ENCODE measurements around the gene OSTF1. TPM values are rescaled to one million over a fixed set of nuclear protein-coding genes. Genes with fewer than 3 reads are reported as not detected.

The OSTF1 gene
- total RNA-seq, 4 donors from 2014 or later = 0.60 to 37.8 (median 19.0) TPM

DNA sequence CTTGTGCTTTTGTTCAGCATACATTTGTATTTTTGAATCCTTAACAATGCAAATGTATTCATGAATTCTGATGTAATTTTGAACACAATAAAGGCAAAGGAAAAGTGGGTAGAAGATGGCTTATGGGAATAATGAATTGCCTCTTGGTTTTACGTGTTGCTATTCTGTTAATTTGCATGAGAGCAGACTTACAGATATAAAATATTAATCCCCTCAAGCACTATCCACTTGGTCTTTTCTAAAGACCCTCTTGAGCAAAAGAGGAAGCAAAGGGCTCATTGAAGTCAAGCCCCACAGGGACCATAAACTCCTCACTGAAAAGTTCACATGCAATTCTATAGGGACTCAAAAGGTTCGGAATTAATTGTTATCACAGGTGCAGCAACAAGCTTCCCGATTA is 51.9 kb downstream of the OSTF1 start:
- no peaks in the 10 kb centered on the region for H3K27me3 ChIP-seq
- H3K27ac ChIP-seq = no peak overlapping the region
- in situ Hi-C loops (cut with MboI; ENCODE audit: low pct_ligation_motif_present in 1 of 4, low pct_unique_long_range_greater_than_20kb in 1 of 4, low sequenced_read_pairs in 3 of 4) (no loop called here), intact Hi-C loops (cut with DNase I; ENCODE audit: low total_unique reads) (no loop called here)
- TF ChIP-seq POLR2AphosphoS5 (IDR thresholded peaks at IDR 0.05) (no peak), POLR2A (IDR thresholded peaks at IDR 0.05) (no peak), EP300 (IDR thresholded peaks at IDR 0.05; ENCODE audit: low read depth) (no peak)
- TF ChIP-seq, protein P1, sequence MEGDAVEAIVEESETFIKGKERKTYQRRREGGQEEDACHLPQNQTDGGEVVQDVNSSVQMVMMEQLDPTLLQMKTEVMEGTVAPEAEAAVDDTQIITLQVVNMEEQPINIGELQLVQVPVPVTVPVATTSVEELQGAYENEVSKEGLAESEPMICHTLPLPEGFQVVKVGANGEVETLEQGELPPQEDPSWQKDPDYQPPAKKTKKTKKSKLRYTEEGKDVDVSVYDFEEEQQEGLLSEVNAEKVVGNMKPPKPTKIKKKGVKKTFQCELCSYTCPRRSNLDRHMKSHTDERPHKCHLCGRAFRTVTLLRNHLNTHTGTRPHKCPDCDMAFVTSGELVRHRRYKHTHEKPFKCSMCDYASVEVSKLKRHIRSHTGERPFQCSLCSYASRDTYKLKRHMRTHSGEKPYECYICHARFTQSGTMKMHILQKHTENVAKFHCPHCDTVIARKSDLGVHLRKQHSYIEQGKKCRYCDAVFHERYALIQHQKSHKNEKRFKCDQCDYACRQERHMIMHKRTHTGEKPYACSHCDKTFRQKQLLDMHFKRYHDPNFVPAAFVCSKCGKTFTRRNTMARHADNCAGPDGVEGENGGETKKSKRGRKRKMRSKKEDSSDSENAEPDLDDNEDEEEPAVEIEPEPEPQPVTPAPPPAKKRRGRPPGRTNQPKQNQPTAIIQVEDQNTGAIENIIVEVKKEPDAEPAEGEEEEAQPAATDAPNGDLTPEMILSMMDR (IDR thresholded peaks at IDR 0.05) = no peak
- no peak for DNase-seq
- peaks cover 0 to 9% of the 10 kb centered on the region in 2 donors for H3K9me3 ChIP-seq
- peaks cover 0 to 48% (median 17%) of the 10 kb centered on the region in 4 donors for H3K36me3 ChIP-seq
- H3K4me1 ChIP-seq = no peaks in the 10 kb centered on the region
- 90 to 91% methylated on average over 3 of the region's 3 CpGs for WGBS, 2 donors (ENCODE audit: low coverage in 1 of 2)
- no peak overlapping the region for H3K4me3 ChIP-seq

DNA sequence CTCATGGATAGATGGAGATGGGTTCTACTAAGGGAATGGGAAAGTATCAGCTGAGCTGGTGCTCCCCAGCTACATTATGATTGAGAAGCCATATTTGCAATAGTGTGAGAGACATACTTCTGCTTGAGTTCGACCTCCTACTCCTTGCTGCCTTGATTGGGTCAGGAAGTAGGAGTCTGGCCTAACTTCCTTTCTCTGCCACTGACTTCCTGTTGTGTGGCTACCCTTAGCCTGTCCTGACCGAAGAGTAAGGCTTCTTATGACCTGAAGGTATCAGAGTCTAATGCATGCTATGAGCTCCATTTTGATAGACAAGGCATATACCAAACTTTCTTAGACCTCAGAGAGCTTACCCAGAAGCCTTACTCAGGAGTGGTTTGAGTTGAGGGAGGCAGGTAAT is 53.9 kb downstream of the OSTF1 start:
- intact Hi-C loops (cut with DNase I; ENCODE audit: low total_unique reads) = no loop called here
- no peak overlapping the region for H3K27ac ChIP-seq
- in situ Hi-C loops (cut with MboI; ENCODE audit: low pct_ligation_motif_present in 1 of 4, low pct_unique_long_range_greater_than_20kb in 1 of 4, low sequenced_read_pairs in 3 of 4) = no loop called here
- TF ChIP-seq POLR2AphosphoS5 (IDR thresholded peaks at IDR 0.05) (no peak), POLR2A (IDR thresholded peaks at IDR 0.05) (no peak), EP300 (IDR thresholded peaks at IDR 0.05; ENCODE audit: low read depth) (no peak)
- TF ChIP-seq, protein P1 (IDR thresholded peaks at IDR 0.05) = no peak
- DNase-seq = no peak
- no peak overlapping the region for H3K4me3 ChIP-seq
- peaks cover 0 to 51% (median 18%) of the 10 kb centered on the region in 4 donors for H3K36me3 ChIP-seq
- H3K4me1 ChIP-seq = no peaks in the 10 kb centered on the region
- WGBS, 2 donors (ENCODE audit: low coverage in 1 of 2) = 60 to 66% methylated on average over 1 to 2 of the region's 2 CpGs
- peaks cover 0 to 9% of the 10 kb centered on the region in 2 donors for H3K9me3 ChIP-seq
- H3K27me3 ChIP-seq = no peaks in the 10 kb centered on the region

DNA sequence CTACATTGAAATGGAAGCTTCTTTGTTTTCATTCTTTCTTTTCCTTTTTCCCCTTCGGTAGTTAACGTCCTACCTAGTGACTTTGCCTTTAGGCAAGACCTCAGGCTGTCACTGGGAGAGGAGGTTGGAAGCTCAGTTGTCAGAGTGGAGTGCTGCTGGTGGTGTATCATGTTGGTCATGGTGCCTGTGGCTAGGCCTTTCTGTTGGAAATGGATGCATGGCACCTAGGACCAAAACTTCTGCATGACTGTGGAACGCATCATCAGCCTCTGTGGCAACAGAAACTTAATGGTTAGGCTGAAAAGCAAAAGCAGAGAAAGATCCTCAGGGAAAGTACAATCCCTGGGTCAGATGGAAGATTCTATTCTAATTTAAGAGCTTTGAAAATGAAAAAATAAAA is 57.9 kb downstream of the OSTF1 start:
- intact Hi-C loops (cut with DNase I; ENCODE audit: low total_unique reads) = no loop called here
- DNase-seq = no peak

DNA sequence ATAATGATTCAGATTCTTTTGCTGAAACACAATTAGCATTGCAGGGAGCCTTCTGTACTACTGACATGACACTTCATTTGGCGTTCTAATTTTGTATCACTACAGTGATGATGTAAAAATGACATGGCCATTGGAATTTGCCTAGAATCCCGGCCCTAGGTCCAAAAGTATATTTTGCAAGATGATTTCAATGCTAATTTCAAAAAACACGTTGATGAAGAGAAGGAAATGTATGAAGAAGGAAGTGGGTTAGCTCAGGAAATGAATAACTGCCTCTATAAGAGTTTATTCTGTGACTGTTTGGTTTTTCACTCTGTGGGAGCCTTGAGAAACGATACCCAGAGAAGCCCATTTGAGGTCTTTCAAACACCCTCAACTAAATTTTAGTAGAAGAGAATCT is 59.3 kb downstream of the OSTF1 start:
- TF ChIP-seq EP300 (IDR thresholded peaks at IDR 0.05; ENCODE audit: low read depth) (no peak), POLR2AphosphoS5 (IDR thresholded peaks at IDR 0.05) (no peak)
- Histone ChIP-seq H3K4me3 (no peak overlapping the region), H3K9me3 (peaks cover 0 to 9% of the 10 kb centered on the region in 2 donors), H3K27ac (peak overlapping the region; percentile 23 to 43 (median 37)), H3K27me3 (no peaks in the 10 kb centered on the region), H3K4me1 (peaks cover 0 to 8% (median 0%) of the 10 kb centered on the region in 4 donors), H3K36me3 (peaks cover 0 to 31% (median 12%) of the 10 kb centered on the region in 4 donors)
- intact Hi-C loops (cut with DNase I; ENCODE audit: low total_unique reads) (no loop called here), in situ Hi-C loops (cut with MboI; ENCODE audit: low pct_ligation_motif_present in 1 of 4, low pct_unique_long_range_greater_than_20kb in 1 of 4, low sequenced_read_pairs in 3 of 4) (no loop called here)
- no peak for DNase-seq
- WGBS, 2 donors (ENCODE audit: low coverage in 1 of 2) = 54 to 58% methylated on average over 4 of the region's 4 CpGs

More for the DNA sequence above, 57.9 kb downstream of the OSTF1 start:
- H3K4me3 ChIP-seq = no peak overlapping the region
- H3K36me3 ChIP-seq = peaks cover 0 to 44% (median 14%) of the 10 kb centered on the region in 4 donors
- WGBS, 2 donors (ENCODE audit: low coverage in 1 of 2) = 95% methylated on average over 3 of the region's 3 CpGs
- peaks cover 0 to 9% of the 10 kb centered on the region in 2 donors for H3K9me3 ChIP-seq
- in situ Hi-C loops (cut with MboI; ENCODE audit: low pct_ligation_motif_present in 1 of 4, low pct_unique_long_range_greater_than_20kb in 1 of 4, low sequenced_read_pairs in 3 of 4) = no loop called here
- H3K27ac ChIP-seq = no peak overlapping the region
- TF ChIP-seq POLR2A (IDR thresholded peaks at IDR 0.05) (no peak), POLR2AphosphoS5 (IDR thresholded peaks at IDR 0.05) (no peak), EP300 (IDR thresholded peaks at IDR 0.05; ENCODE audit: low read depth) (no peak)
- TF ChIP-seq, protein P1 (IDR thresholded peaks at IDR 0.05) = no peak
- peaks cover 0 to 8% (median 0%) of the 10 kb centered on the region in 4 donors for H3K4me1 ChIP-seq
- no peaks in the 10 kb centered on the region for H3K27me3 ChIP-seq

DNA sequence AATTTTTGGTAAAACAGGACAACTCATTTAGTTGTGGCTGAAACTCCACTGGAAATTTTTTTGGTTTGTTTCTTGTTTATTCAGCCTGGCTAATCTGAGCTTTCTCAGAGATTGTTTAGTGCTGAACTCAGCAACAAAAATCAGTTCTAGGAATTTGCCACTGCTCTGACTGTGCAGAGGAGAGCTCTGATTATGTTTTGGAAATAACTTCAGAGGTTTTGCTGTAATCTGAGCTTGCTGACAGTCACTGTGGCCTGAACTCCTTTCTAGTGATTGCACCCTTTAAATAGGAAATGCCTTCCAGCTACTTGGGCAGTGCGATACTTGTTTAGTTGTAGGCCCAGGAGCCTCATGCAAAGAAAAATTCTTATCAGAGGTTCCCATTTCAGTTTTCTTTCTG is 60.2 kb downstream of the OSTF1 start:
- 50% methylated on average over 1 of the region's 1 CpG; no CpG with 5 or more reads in 1 of the 2 donors for WGBS, 2 donors (ENCODE audit: low coverage in 1 of 2)
- intact Hi-C loops (cut with DNase I; ENCODE audit: low total_unique reads) (no loop called here), in situ Hi-C loops (cut with MboI; ENCODE audit: low pct_ligation_motif_present in 1 of 4, low pct_unique_long_range_greater_than_20kb in 1 of 4, low sequenced_read_pairs in 3 of 4) (no loop called here)

More for the DNA sequence above, 60.2 kb downstream of the OSTF1 start:
- DNase-seq = no peak
- peak overlapping the region in 3 of 4 donors; percentile 6 to 43 (median 41) for H3K27ac ChIP-seq
- no peak overlapping the region for H3K4me3 ChIP-seq
- no peaks in the 10 kb centered on the region for H3K27me3 ChIP-seq
- TF ChIP-seq POLR2A (IDR thresholded peaks at IDR 0.05) (no peak), POLR2AphosphoS5 (IDR thresholded peaks at IDR 0.05) (no peak), EP300 (IDR thresholded peaks at IDR 0.05; ENCODE audit: low read depth) (no peak)
- TF ChIP-seq, protein P1 (IDR thresholded peaks at IDR 0.05) = no peak
- peaks cover 0 to 22% (median 11%) of the 10 kb centered on the region in 4 donors for H3K36me3 ChIP-seq
- H3K9me3 ChIP-seq = peaks cover 0 to 9% of the 10 kb centered on the region in 2 donors
- H3K4me1 ChIP-seq = peaks cover 0 to 8% (median 0%) of the 10 kb centered on the region in 4 donors
